CD4-positive, CD25-positive, alpha-beta regulatory T cell (primary cell): Measurements from ENCODE around the gene SLC16A8. TPM values are rescaled to one million over a fixed set of nuclear protein-coding genes. Genes with fewer than 3 reads are reported as not detected.

Source experiments
- ATAC-seq, 2 donors: fragments of 150-1000 bp; cut with Tn5 transposase; one replicate each; pipeline ENCODE4 v1.10.0; 2021; ENCODE audit warnings: low read depth in 2 of 2, moderate number of reproducible peaks in 2 of 2, moderate library complexity in 1 of 2
- DNase-seq, 3 donors: peaks; one replicate each; pipeline versions ENCODE4 v3.0.0 to v3.0.0-alpha.2; 2012 to 2022; ENCODE audit warnings: mixed read lengths in 1 of 3
- H3K27ac ChIP-seq: one replicate; pipeline ENCODE4 v1.7.0; 2013; ENCODE audit warnings: mild to moderate bottlenecking, low read length; ENCODE audit not compliant: insufficient read depth, poor library complexity, severe bottlenecking
- H3K27me3 ChIP-seq: one replicate; pipeline ENCODE4 v1.7.0; 2013; ENCODE audit warnings: low read length; ENCODE audit not compliant: control insufficient read depth, insufficient read depth
- H3K36me3 ChIP-seq: one replicate; pipeline ENCODE4 v1.7.0; 2013; ENCODE audit warnings: mild to moderate bottlenecking, low read length, moderate library complexity; ENCODE audit not compliant: control insufficient read depth, insufficient read depth
- H3K4me1 ChIP-seq: 2 replicates; pipeline ENCODE4 v1.7.0; 2013; ENCODE audit warnings: mild to moderate bottlenecking, low read length; ENCODE audit not compliant: insufficient read depth, control insufficient read depth, poor library complexity, severe bottlenecking
- H3K4me3 ChIP-seq: one replicate; pipeline ENCODE4 v1.7.0; 2013; ENCODE audit warnings: low read depth, mild to moderate bottlenecking, low read length, moderate library complexity
- H3K9me3 ChIP-seq, 2 experiments: 1 replicate in 1 of 2; 2 replicates in 1 of 2; pipeline ENCODE4 v1.7.0; 2013; ENCODE audit warnings: low read length in 2 of 2, mild to moderate bottlenecking in 1 of 2, moderate library complexity in 1 of 2; ENCODE audit not compliant: control insufficient read depth in 2 of 2
- H3K27ac Mint-ChIP-seq, 3 donors: one replicate each; pipeline ENCODE4 v1.8.0; 2020 to 2022; ENCODE audit warnings: mild to moderate bottlenecking in 3 of 3, mixed read lengths in 3 of 3, moderate library complexity in 2 of 3
- H3K27me3 Mint-ChIP-seq: one replicate; pipeline ENCODE4 v1.8.0; 2022; ENCODE audit warnings: mild to moderate bottlenecking, mixed read lengths
- H3K36me3 Mint-ChIP-seq: one replicate; pipeline ENCODE4 v1.8.0; 2020; ENCODE audit warnings: mixed read lengths
- H3K4me1 Mint-ChIP-seq, 4 donors: one replicate each; pipeline ENCODE4 v1.8.0; 2020 to 2022; ENCODE audit warnings: mixed read lengths in 4 of 4, mild to moderate bottlenecking in 1 of 4
- H3K4me3 Mint-ChIP-seq, 4 donors: one replicate each; pipeline ENCODE4 v1.8.0; 2020 to 2022; ENCODE audit warnings: mild to moderate bottlenecking in 4 of 4, mixed read lengths in 4 of 4, moderate library complexity in 3 of 4
- H3K9me3 Mint-ChIP-seq, 7 donors: one replicate each; pipeline ENCODE4 v1.8.0; 2020 to 2022; ENCODE audit warnings: mixed read lengths in 7 of 7, mild to moderate bottlenecking in 3 of 7, moderate library complexity in 2 of 7
- polyA plus RNA-seq, 4 donors: library from polyadenylated mRNA; unstranded; fragments of 300-500 nt; fragmentation: Illumina TruSeq; gene quantifications; one replicate each; pipeline ENCODE4 v1.2.3, GENCODE V29; 2021
- total RNA-seq: library from RNA; stranded (reverse); gene quantifications from one replicate; pipeline ENCODE4 v1.2.3, GENCODE V29; 2022

Gene SLC16A8
- total and polyA plus RNA-seq, 5 donors from 2014 or later: not detected

GRCh38 chr22:38103641-38104040 is 19.7 kb upstream of the SLC16A8 start:
- Mint-ChIP-seq H3K9me3 (no peaks in the 10 kb centered on the region), H3K36me3 (peaks cover 9% of the 10 kb centered on the region), H3K27me3 (peaks cover 2% of the 10 kb centered on the region), H3K27ac (no peak overlapping the region), H3K4me3 (no peak overlapping the region), H3K4me1 (peaks cover 0 to 4% (median 0%) of the 10 kb centered on the region in 4 donors)
- no peak for DNase-seq
- Histone ChIP-seq H3K4me3 (no peak overlapping the region), H3K27me3 (no peaks in the 10 kb centered on the region), H3K4me1 (no peaks in the 10 kb centered on the region), H3K27ac (no peak overlapping the region), H3K9me3 (no peaks in the 10 kb centered on the region), H3K36me3 (no peaks in the 10 kb centered on the region)
- ATAC-seq: no peak

GRCh38 chr22:38098410-38099249 is 14.6 kb upstream of the SLC16A8 start:
- H3K27ac ChIP-seq: no peak overlapping the region
- no peaks in the 10 kb centered on the region for H3K4me1 Mint-ChIP-seq
- no peaks in the 10 kb centered on the region for H3K27me3 ChIP-seq
- H3K9me3 Mint-ChIP-seq: no peaks in the 10 kb centered on the region
- DNase-seq: no peak
- no peak overlapping the region for H3K4me3 ChIP-seq
- H3K36me3 Mint-ChIP-seq: peaks cover 14% of the 10 kb centered on the region
- ATAC-seq: no peak
- no peaks in the 10 kb centered on the region for H3K27me3 Mint-ChIP-seq
- H3K4me1 ChIP-seq: no peaks in the 10 kb centered on the region
- H3K4me3 Mint-ChIP-seq: no peak overlapping the region
- no peaks in the 10 kb centered on the region for H3K36me3 ChIP-seq
- H3K9me3 ChIP-seq: no peaks in the 10 kb centered on the region
- H3K27ac Mint-ChIP-seq: no peak overlapping the region

- Mint-ChIP-seq H3K4me3 (no peak overlapping the region), H3K27ac (no peak overlapping the region), H3K4me1 (no peaks in the 10 kb centered on the region), H3K9me3 (no peaks in the 10 kb centered on the region), H3K36me3 (peaks cover 14% of the 10 kb centered on the region), H3K27me3 (no peaks in the 10 kb centered on the region)
- no peaks in the 10 kb centered on the region for H3K27me3 ChIP-seq
- H3K9me3 ChIP-seq: no peaks in the 10 kb centered on the region
- no peaks in the 10 kb centered on the region for H3K36me3 ChIP-seq
- ATAC-seq (no peak), DNase-seq (no peak)
- no peaks in the 10 kb centered on the region for H3K4me1 ChIP-seq
- no peak overlapping the region for H3K27ac ChIP-seq
- H3K4me3 ChIP-seq: no peak overlapping the region
Observed at GRCh38 chr22:38097557-38098409, 13.8 kb upstream of the SLC16A8 start.

DNA sequence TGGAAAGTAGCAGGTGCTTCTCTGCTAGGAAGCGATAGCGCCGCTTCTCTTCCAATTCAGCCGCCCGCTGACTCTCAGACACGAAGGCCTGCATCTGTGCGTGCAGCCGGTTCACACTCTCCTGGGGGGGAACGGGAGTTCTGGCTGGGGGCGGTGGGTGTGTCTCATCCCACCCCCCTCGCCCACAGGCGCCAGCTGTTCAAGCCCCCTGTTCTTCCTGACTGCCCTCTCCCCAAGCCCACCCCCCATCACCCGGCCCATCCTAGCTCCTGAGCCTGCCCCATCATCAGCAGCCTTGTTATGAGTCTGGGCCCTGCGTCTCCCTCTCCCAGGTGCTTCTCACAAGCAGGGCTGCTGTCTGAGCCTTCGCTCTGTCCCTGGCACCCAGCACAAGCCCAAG is 13.1 kb upstream of the SLC16A8 start:
- no peaks in the 10 kb centered on the region for H3K9me3 ChIP-seq
- peaks cover 17% of the 10 kb centered on the region for H3K36me3 Mint-ChIP-seq
- no peak overlapping the region for H3K27ac Mint-ChIP-seq
- no peaks in the 10 kb centered on the region for H3K27me3 Mint-ChIP-seq
- no peaks in the 10 kb centered on the region for H3K9me3 Mint-ChIP-seq
- ATAC-seq: no peak
- no peak overlapping the region for H3K27ac ChIP-seq
- H3K4me3 Mint-ChIP-seq: no peak overlapping the region
- no peaks in the 10 kb centered on the region for H3K36me3 ChIP-seq
- H3K4me3 ChIP-seq: no peak overlapping the region
- no peaks in the 10 kb centered on the region for H3K27me3 ChIP-seq
- DNase-seq: no peak
- H3K4me1 Mint-ChIP-seq: no peaks in the 10 kb centered on the region
- no peaks in the 10 kb centered on the region for H3K4me1 ChIP-seq

DNA sequence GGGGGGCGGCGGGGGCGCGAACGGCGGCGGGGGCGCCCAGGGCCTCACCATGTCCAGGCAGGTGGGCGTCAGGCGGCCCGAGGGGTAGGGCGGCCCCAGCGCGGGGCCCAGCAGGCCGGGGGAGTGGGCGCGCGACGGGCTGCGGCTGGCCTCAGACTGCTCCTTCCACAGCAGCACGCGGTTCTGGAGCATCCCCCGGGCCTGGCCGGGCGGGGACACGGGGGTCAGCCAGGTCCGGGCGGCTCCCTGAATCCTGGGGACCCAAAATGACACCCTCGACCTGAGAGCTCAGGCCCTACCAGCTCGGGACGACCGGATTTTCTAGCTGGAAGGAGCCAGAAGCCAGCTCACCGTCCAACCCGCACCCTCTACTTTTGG is 5.5 kb upstream of the SLC16A8 start:
- peaks cover 0 to 3% (median 0%) of the 10 kb centered on the region in 4 donors for H3K4me1 Mint-ChIP-seq
- no peak overlapping the region for H3K27ac ChIP-seq
- no peak overlapping the region for H3K4me3 Mint-ChIP-seq
- peaks cover 0 to 4% (median 0%) of the 10 kb centered on the region in 7 donors for H3K9me3 Mint-ChIP-seq
- H3K36me3 Mint-ChIP-seq: peaks cover 20% of the 10 kb centered on the region
- H3K4me3 ChIP-seq: no peak overlapping the region
- H3K27ac Mint-ChIP-seq: no peak overlapping the region
- ATAC-seq (no peak), DNase-seq (no peak)
- peaks cover 14% of the 10 kb centered on the region for H3K27me3 Mint-ChIP-seq
- no peaks in the 10 kb centered on the region for H3K4me1 ChIP-seq
- H3K9me3 ChIP-seq: no peaks in the 10 kb centered on the region
- H3K36me3 ChIP-seq: no peaks in the 10 kb centered on the region
- H3K27me3 ChIP-seq: no peaks in the 10 kb centered on the region

- H3K4me1 ChIP-seq: no peaks in the 10 kb centered on the region
- Mint-ChIP-seq H3K27ac (no peak overlapping the region), H3K4me1 (peaks cover 0 to 3% (median 0%) of the 10 kb centered on the region in 4 donors), H3K27me3 (peaks cover 14% of the 10 kb centered on the region), H3K4me3 (no peak overlapping the region), H3K9me3 (peaks cover 0 to 4% (median 0%) of the 10 kb centered on the region in 7 donors), H3K36me3 (peaks cover 15% of the 10 kb centered on the region)
- DNase-seq (no peak), ATAC-seq (no peak)
- H3K36me3 ChIP-seq: no peaks in the 10 kb centered on the region
- H3K4me3 ChIP-seq: no peak overlapping the region
- H3K27me3 ChIP-seq: no peaks in the 10 kb centered on the region
- H3K9me3 ChIP-seq: no peaks in the 10 kb centered on the region
- H3K27ac ChIP-seq: no peak overlapping the region
Observed at GRCh38 chr22:38088629-38089473, 4.9 kb upstream of the SLC16A8 start.

DNA sequence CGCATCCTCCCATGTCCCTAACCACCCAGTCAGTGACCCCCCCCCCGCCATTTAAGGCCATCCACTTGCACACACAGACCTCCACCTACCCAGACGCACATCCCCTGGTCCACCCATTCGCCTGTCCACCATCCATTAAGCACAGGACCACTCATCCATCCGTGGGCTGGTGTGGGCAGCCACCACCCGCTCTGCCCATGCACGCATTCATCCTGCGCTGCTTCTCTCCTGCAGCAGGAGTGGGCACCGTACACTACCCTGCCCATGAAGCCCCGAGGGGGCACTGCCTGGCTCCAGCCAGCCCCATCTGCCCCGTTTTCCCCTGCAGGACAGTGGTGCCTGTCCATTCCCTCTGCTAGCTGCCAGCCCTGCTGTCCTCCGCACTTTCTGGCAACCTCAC is 3.9 kb upstream of the SLC16A8 start:
- Histone ChIP-seq H3K36me3 (no peaks in the 10 kb centered on the region), H3K4me3 (no peak overlapping the region), H3K27me3 (no peaks in the 10 kb centered on the region), H3K4me1 (peaks cover under 1% of the 10 kb centered on the region), H3K27ac (no peak overlapping the region), H3K9me3 (no peaks in the 10 kb centered on the region)
- peaks cover 0 to 4% (median 0%) of the 10 kb centered on the region in 7 donors for H3K9me3 Mint-ChIP-seq
- no peak for DNase-seq
- H3K4me3 Mint-ChIP-seq: no peak overlapping the region
- no peak overlapping the region for H3K27ac Mint-ChIP-seq
- peaks cover 0 to 5% (median 0%) of the 10 kb centered on the region in 4 donors for H3K4me1 Mint-ChIP-seq
- peaks cover 18% of the 10 kb centered on the region for H3K27me3 Mint-ChIP-seq
- peaks cover 14% of the 10 kb centered on the region for H3K36me3 Mint-ChIP-seq
- no peak for ATAC-seq
